Islet precursor cell (in vitro differentiated cells): Measurements from ENCODE around the gene CBLB.
A peak's percentile ranks its signal among the peaks of the same experiment; 100 is the strongest.

Experiments
- DNase-seq: peaks from one replicate; pipeline ENCODE4 v3.0.0-alpha.2; 2018

Gene CBLB

GRCh38 chr3:105611304-105612192 is 257.3 kb downstream of the CBLB start:
- DNase-seq = no peak

- DNase-seq = no peak
Measured at GRCh38 chr3:105610473-105610872, 258.3 kb downstream of the CBLB start.

DNA sequence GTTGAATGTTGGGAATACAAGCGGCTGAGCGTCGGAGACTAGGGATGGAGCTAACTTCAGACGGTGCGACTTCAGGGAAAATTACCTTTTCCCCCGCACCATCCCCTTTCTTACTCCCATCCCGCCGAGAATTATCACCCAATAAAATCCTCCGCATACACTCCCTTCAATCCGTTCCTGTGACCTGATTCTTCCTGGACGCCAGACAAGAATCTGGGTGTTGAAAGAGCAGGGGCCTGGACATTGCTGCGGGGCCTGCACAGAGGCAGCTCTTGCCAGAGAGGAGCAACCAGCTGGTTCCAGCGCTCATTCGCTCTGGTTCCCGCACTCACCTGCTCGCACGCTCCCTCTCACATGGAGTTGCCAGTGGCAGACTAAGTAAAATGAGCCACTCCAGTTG is 260.2 kb downstream of the CBLB start:
- peak; percentile 67 for DNase-seq

- DNase-seq = no peak
Measured at GRCh38 chr3:105606016-105606415, 262.8 kb downstream of the CBLB start.
